ENCODE results near the gene MYO5B. TPM values are rescaled to one million over a fixed set of nuclear protein-coding genes. Genes with fewer than 3 reads are reported as not detected.

MYO5B gene
- total RNA-seq, 4 donors from 2014 or later, result 32.0 to 63.3 (median 46.8) TPM

- WGBS, 2 donors, result 24 to 25% methylated on average over 2 of the region's 2 CpGs
- no peak for DNase-seq
- no peaks in the 10 kb centered on the region for H3K27me3 ChIP-seq
Observed at GRCh38 chr18:49874238-49874637, 320.7 kb downstream of the MYO5B start.

GRCh38 chr18:49869354-49869753, 325.6 kb downstream of the MYO5B start:
- H3K9me3 ChIP-seq, result no peaks in the 10 kb centered on the region
- DNase-seq, result no peak
- peaks cover 0 to 5% (median 0%) of the 10 kb centered on the region in 3 donors for H3K36me3 ChIP-seq
- H3K27ac ChIP-seq, result no peak overlapping the region
- no peak overlapping the region for H3K4me3 ChIP-seq
- TF ChIP-seq CTCF (IDR thresholded peaks at IDR 0.05) (no peak), POLR2A (IDR thresholded peaks at IDR 0.05) (no peak)
- WGBS, 2 donors, result 40 to 100% methylated on average over 1 to 6 of the region's 6 CpGs
- H3K27me3 ChIP-seq, result no peaks in the 10 kb centered on the region
- intact Hi-C loops (cut with DNase I), result no loop called here
- peaks cover 0 to 31% (median 0%) of the 10 kb centered on the region in 3 donors for H3K4me1 ChIP-seq

More at GRCh38 chr18:49874238-49874637, 320.7 kb downstream of the MYO5B start:
- Histone ChIP-seq H3K9me3 (no peaks in the 10 kb centered on the region), H3K36me3 (peaks cover 0 to 11% (median 0%) of the 10 kb centered on the region in 3 donors), H3K4me3 (no peak overlapping the region), H3K4me1 (peaks cover 0 to 11% (median 0%) of the 10 kb centered on the region in 3 donors), H3K27ac (no peak overlapping the region)
- intact Hi-C loops (cut with DNase I), result no loop called here
- no peak for TF ChIP-seq CTCF (IDR thresholded peaks at IDR 0.05)
- TF ChIP-seq POLR2A (IDR thresholded peaks at IDR 0.05), result no peak

- no peak for DNase-seq
- no peaks in the 10 kb centered on the region for H3K9me3 ChIP-seq
- no peak overlapping the region for H3K4me3 ChIP-seq
- H3K4me1 ChIP-seq, result peaks cover 0 to 24% (median 0%) of the 10 kb centered on the region in 3 donors
- no peaks in the 10 kb centered on the region for H3K27me3 ChIP-seq
- peak overlapping the region in 1 of 4 donors; percentile 69 for H3K27ac ChIP-seq
- WGBS, 2 donors, result 40 to 77% methylated on average over 1 of the region's 1 CpG
- TF ChIP-seq POLR2A (IDR thresholded peaks at IDR 0.05) (no peak), CTCF (IDR thresholded peaks at IDR 0.05) (no peak)
- intact Hi-C loops (cut with DNase I), result no loop called here
- H3K36me3 ChIP-seq, result no peaks in the 10 kb centered on the region
Observed at GRCh38 chr18:49866680-49867079, 328.3 kb downstream of the MYO5B start.

- peak overlapping the region in 2 of 4 donors; percentile 52 to 71 for H3K27ac ChIP-seq
Observed at GRCh38 chr18:49865401-49865800, 329.5 kb downstream of the MYO5B start.

More at GRCh38 chr18:49865401-49865800, 329.5 kb downstream of the MYO5B start:
- DNase-seq, result no peak
- Histone ChIP-seq H3K27me3 (no peaks in the 10 kb centered on the region), H3K4me1 (peaks cover 0 to 24% (median 0%) of the 10 kb centered on the region in 3 donors), H3K9me3 (no peaks in the 10 kb centered on the region), H3K4me3 (no peak overlapping the region), H3K36me3 (no peaks in the 10 kb centered on the region)
- WGBS, 2 donors, result 28 to 40% methylated on average over 1 to 2 of the region's 2 CpGs
- intact Hi-C loops (cut with DNase I), result no loop called here
- TF ChIP-seq POLR2A (IDR thresholded peaks at IDR 0.05) (no peak), CTCF (IDR thresholded peaks at IDR 0.05) (peak in 1 of 6 experiments; percentile 22)

Measured in esophagus squamous epithelium (tissue), 5 donors.